Astrocyte of the cerebellum (primary cell): ENCODE data around the gene FXYD3.
"Not testable (repeated sequence)": the region's sequence is repeated elsewhere in the genome, so short reads cannot be mapped to it uniquely, and the experiment has no call there.

ENCODE experiments used
- DNase-seq: peaks from one replicate; pipeline ENCODE4 v3.0.0-alpha.2; 2011; ENCODE audit warnings: low read depth
- H3K4me3 ChIP-seq: 2 replicates; pipeline ENCODE4 v1.5.1; 2011; ENCODE audit warnings: mild to moderate bottlenecking, low read depth, low read length, moderate library complexity
- CTCF ChIP-seq: IDR thresholded peaks from 2 replicates; pipeline ENCODE4 v1.5.1; 2012; ENCODE audit warnings: low read length, low read depth, moderate library complexity, mild to moderate bottlenecking; ENCODE audit errors: missing control alignments
- in situ Hi-C: cut with HindIII; loops from 2 replicates; pipeline ENCODE4 v1.10.0; 2017; ENCODE audit warnings: low sequenced_read_pairs

Gene FXYD3

DNA sequence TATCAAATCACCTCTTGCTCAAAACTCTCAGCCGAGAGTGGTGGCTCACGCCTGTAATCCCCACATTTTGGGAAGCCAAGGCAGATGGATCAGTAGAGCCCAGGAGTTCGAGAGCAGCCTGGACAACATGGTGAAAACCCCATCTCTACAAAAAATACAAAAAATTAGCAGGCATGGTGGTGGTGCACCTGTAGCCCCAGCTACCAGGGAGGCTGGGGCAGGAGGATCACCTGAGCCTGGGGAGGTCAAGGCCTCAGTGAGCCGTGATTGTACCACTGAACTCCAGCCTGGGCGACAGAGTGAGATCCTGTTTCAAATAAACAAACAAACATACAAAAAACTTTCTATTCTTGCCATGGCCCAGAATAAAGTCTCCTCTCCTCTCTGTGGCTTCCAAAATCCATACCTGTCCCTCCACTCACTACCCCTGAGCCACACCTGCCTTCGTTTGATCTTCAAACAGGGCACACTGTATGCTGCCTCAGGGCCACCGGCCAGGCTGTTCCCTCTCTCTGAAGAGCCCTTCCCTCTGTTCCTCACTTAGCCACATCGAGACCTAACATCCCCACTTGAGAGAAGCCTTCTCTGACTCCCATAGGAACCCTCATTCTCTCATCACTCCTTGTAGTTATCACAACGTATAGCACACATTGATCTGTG lies 12.9 kb downstream of the FXYD3 start:
- no peak for TF ChIP-seq CTCF
- H3K4me3 ChIP-seq: no peak overlapping the region
- no peak for DNase-seq
- in situ Hi-C loops: no loop called here

- H3K4me3 ChIP-seq, in situ Hi-C loops, DNase-seq: not testable (repeated sequence)
Observed at GRCh38 chr19:35129724-35130274, 14.2 kb downstream of the FXYD3 start.

- H3K4me3 ChIP-seq: no peak overlapping the region
- in situ Hi-C loops: no loop called here
- no peak for DNase-seq
- no peak for TF ChIP-seq CTCF
Observed at GRCh38 chr19:35130761-35131720, 15.4 kb downstream of the FXYD3 start.

DNA sequence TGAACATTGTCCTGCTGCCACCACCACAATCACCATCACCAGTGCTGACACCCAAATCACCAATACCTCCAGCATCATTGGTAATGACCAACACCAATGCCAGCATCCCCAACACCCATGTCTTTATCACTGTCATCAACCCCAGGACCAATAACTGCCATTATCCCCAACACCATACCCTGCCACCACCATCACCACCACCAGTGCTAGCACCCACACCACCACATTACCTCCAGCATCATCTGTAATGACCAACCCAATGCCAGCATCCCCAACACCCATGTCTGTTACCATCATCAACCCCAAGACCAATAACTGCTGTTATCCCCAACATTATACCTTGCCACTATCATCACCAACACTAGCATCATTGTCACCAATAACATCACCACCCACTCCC lies 16.6 kb downstream of the FXYD3 start:
- no peak for TF ChIP-seq CTCF
- no peak overlapping the region for H3K4me3 ChIP-seq
- in situ Hi-C loops: no loop called here
- DNase-seq: no peak

DNA sequence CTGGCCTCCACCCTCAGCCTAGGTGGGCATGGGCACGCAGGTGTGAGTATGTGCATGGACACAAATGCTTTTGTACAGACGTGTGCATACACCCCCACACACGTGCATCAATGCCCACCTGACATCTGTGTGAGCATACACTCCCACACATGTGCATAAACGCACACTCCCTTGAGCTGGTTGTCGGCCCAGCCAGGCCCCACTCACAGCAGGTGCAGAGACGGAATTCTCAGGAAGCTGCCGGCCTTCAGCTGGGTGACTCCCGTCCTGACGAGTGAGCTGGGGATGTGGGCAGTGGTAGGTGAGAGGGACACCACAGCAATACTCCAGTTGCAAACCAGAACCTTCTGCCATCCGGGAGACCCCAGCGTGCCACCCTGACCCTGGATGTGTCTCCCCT lies 18.2 kb downstream of the FXYD3 start:
- TF ChIP-seq CTCF: no peak
- DNase-seq: no peak
- H3K4me3 ChIP-seq: no peak overlapping the region
- in situ Hi-C loops: no loop called here

- H3K4me3 ChIP-seq: no peak within 1 kb of the TSS
Observed at GRCh38 chr19:35134601-35135242, 19.1 kb downstream of the FXYD3 start, which contains the start of gene LGI4. LGI4 (minus strand) TSS chr19:35135059; CDS start chr19:35134680, 379 bp downstream.

More at GRCh38 chr19:35134601-35135242, 19.1 kb downstream of the FXYD3 start, which contains the start of gene LGI4:
- no peak for TF ChIP-seq CTCF
- no peak for DNase-seq
- in situ Hi-C loops: no loop called here
